PC-9 (cell line): ENCODE measurements around the gene TET2. TPM values are rescaled to one million over a fixed set of nuclear protein-coding genes. Genes with fewer than 3 reads are reported as not detected.

Source experiments
- BruUV-seq: library from RNA; stranded (reverse); fragments of 400-500 nt; replicated peaks from 2 replicates; lab custom pipeline; 2021; lab: Mats Ljungman, UMichigan
- CTCF ChIA-PET: fragments of 300-600 bp; sonication (Branson Sonifier 250); formaldehyde crosslinking; loops from one replicate; lab custom pipeline; 2022; ENCODE audit warnings: antibody characterized with exemption; lab: Charles Lee
- POLR2A ChIA-PET: fragments of 300-600 bp; sonication (Branson Sonifier 250); formaldehyde crosslinking; loops from one replicate; lab custom pipeline; 2022; ENCODE audit warnings: antibody characterized with exemption; ENCODE audit not compliant: unreplicated experiment; lab: Charles Lee
- DNase-seq, 2 experiments: peaks; one replicate each; pipeline versions ENCODE4 v3.0.0 to v3.0.0-alpha.2; 2015 to 2022; ENCODE audit warnings: mixed read lengths in 1 of 2
- H2AFZ ChIP-seq: fragments of 200-600 bp; sonication (generic); 2 replicates; pipeline ENCODE4 v1.8.1; 2017; ENCODE audit warnings: antibody characterized with exemption
- H3F3A ChIP-seq: fragments of 200-600 bp; sonication (generic); 2 replicates; pipeline ENCODE4 v1.8.1; 2017; ENCODE audit warnings: antibody characterized with exemption, mild to moderate bottlenecking, low read depth; ENCODE audit not compliant: insufficient read depth
- H3K27ac ChIP-seq: fragments of 200-600 bp; sonication (generic); 2 replicates; pipeline ENCODE4 v1.6.1; 2016; ENCODE audit warnings: mixed run types
- H3K27me3 ChIP-seq: fragments of 200-600 bp; sonication (generic); 2 replicates; pipeline ENCODE4 v1.6.1; 2016; ENCODE audit warnings: low read depth, mixed run types; ENCODE audit not compliant: insufficient read depth
- H3K36me3 ChIP-seq: fragments of 200-600 bp; sonication (generic); 2 replicates; pipeline ENCODE4 v1.6.1; 2016; ENCODE audit warnings: low read depth, mixed run types
- H3K4me1 ChIP-seq: fragments of 200-600 bp; sonication (generic); replicated peaks from 2 replicates; pipeline ENCODE4 v1.6.1; 2016; ENCODE audit warnings: mixed run types; ENCODE audit not compliant: insufficient read depth
- H3K4me2 ChIP-seq: fragments of 200-600 bp; sonication (generic); 2 replicates; pipeline ENCODE4 v1.6.1; 2017; ENCODE audit warnings: mixed run types
- H3K4me3 ChIP-seq: fragments of 200-600 bp; sonication (generic); 2 replicates; pipeline ENCODE4 v1.6.1; 2016; ENCODE audit warnings: mixed run types
- H3K79me2 ChIP-seq: fragments of 200-600 bp; sonication (generic); 2 replicates; pipeline ENCODE4 v1.6.1; 2017; ENCODE audit warnings: low read depth, mixed run types
- H3K9me2 ChIP-seq: fragments of 200-600 bp; sonication (generic); 2 replicates; pipeline ENCODE4 v1.8.1; 2017; ENCODE audit warnings: mild to moderate bottlenecking; ENCODE audit not compliant: insufficient read depth
- H3K9me3 ChIP-seq: fragments of 200-600 bp; sonication (generic); 2 replicates; pipeline ENCODE4 v1.8.1; 2016; ENCODE audit warnings: low read depth; ENCODE audit not compliant: insufficient read depth
- H4K20me1 ChIP-seq: fragments of 200-600 bp; sonication (generic); 2 replicates; pipeline ENCODE4 v1.8.1; 2017; ENCODE audit not compliant: insufficient read depth
- CTCF ChIP-seq: fragments of 200-600 bp; sonication (generic); conservative IDR thresholded peaks from 2 replicates; pipeline ENCODE4 v1.6.1; 2017; ENCODE audit warnings: mixed run types, antibody characterized with exemption, mild to moderate bottlenecking, moderate library complexity
- EZH2 ChIP-seq: fragments of 200-600 bp; sonication (generic); IDR thresholded peaks from 2 replicates; pipeline ENCODE4 v1.8.0; 2017; ENCODE audit warnings: antibody characterized with exemption, low read depth
- intact Hi-C: fragments of 100-400 bp; cut with micrococcal nuclease; formaldehyde crosslinking; loops from one replicate; pipeline ENCODE4 v1.10.0; 2022; ENCODE audit not compliant: unreplicated experiment
- total RNA-seq: library from RNA; stranded (reverse); gene quantifications from 2 replicates; pipeline ENCODE4 v1.2.3, GENCODE V29; 2021

The TET2 gene
- total RNA-seq, 1 experiment from 2014 or later, result 6.6 TPM

DNA sequence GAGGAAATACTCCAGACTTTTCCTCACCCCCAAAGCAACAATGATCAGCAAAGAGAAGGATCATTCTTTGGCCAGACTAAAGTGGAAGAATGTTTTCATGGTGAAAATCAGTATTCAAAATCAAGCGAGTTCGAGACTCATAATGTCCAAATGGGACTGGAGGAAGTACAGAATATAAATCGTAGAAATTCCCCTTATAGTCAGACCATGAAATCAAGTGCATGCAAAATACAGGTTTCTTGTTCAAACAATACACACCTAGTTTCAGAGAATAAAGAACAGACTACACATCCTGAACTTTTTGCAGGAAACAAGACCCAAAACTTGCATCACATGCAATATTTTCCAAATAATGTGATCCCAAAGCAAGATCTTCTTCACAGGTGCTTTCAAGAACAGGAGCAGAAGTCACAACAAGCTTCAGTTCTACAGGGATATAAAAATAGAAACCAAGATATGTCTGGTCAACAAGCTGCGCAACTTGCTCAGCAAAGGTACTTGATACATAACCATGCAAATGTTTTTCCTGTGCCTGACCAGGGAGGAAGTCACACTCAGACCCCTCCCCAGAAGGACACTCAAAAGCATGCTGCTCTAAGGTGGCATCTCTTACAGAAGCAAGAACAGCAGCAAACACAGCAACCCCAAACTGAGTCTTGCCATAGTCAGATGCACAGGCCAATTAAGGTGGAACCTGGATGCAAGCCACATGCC lies 89.7 kb downstream of the TET2 start:
- ChIA-PET CTCF (no interaction called here), POLR2A (no interaction called here)
- Histone ChIP-seq H3K9me2 (no peaks in the 10 kb centered on the region), H3K27ac (no peak overlapping the region), H3K36me3 (no peaks in the 10 kb centered on the region), H3K4me1 (no peaks in the 10 kb centered on the region), H3K4me3 (no peak overlapping the region), H3F3A (no peaks in the 10 kb centered on the region), H3K27me3 (no peaks in the 10 kb centered on the region), H4K20me1 (no peaks in the 10 kb centered on the region), H2AFZ (no peak overlapping the region), H3K79me2 (no peaks in the 10 kb centered on the region), H3K9me3 (no peaks in the 10 kb centered on the region), H3K4me2 (no peak overlapping the region)
- no peak for TF ChIP-seq EZH2
- TF ChIP-seq CTCF, result no peak
- no TSS peak for BruUV-seq
- intact Hi-C loops, result no loop called here
- no peak for DNase-seq

- TF ChIP-seq CTCF, result no peak
- no peak for TF ChIP-seq EZH2
- BruUV-seq, result no TSS peak
Measured at GRCh38 chr4:105236916-105237311, 90.2 kb downstream of the TET2 start.

DNA sequence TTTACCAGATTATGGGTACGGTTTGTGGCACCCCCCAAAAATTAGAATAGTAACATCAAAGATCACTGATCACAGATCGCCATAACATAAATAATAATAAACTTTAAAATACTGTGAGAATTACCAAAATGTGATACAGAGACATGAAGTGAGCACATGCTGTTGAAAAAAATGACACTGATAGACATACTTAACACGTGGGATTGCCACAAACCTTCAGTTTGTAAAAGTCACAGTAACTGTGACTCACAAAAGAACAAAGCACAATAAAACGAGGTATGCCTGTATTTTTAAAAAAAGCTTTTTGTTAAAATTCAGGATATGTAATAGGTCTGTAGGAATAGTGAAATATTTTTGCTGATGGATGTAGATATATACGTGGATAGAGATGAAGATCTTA lies 93.4 kb downstream of the TET2 start:
- no peak for TF ChIP-seq EZH2
- TF ChIP-seq CTCF, result no peak
- Histone ChIP-seq H3K4me2 (no peak overlapping the region), H4K20me1 (no peaks in the 10 kb centered on the region), H3K9me2 (no peaks in the 10 kb centered on the region), H3K36me3 (no peaks in the 10 kb centered on the region), H3F3A (no peaks in the 10 kb centered on the region), H3K4me3 (no peak overlapping the region), H3K4me1 (no peaks in the 10 kb centered on the region), H3K27me3 (no peaks in the 10 kb centered on the region), H3K9me3 (no peaks in the 10 kb centered on the region), H3K27ac (no peak overlapping the region), H3K79me2 (no peaks in the 10 kb centered on the region), H2AFZ (no peak overlapping the region)
- BruUV-seq, result no TSS peak
- POLR2A ChIA-PET, result no interaction called here
- CTCF ChIA-PET, result no interaction called here
- intact Hi-C loops, result no loop called here
- DNase-seq, result no peak

More at GRCh38 chr4:105236916-105237311, 90.2 kb downstream of the TET2 start:
- H3K4me2 ChIP-seq, result no peak overlapping the region
- no peaks in the 10 kb centered on the region for H3K36me3 ChIP-seq
- H3K4me1 ChIP-seq, result no peaks in the 10 kb centered on the region
- no peaks in the 10 kb centered on the region for H3F3A ChIP-seq
- H3K9me2 ChIP-seq, result no peaks in the 10 kb centered on the region
- H3K27me3 ChIP-seq, result no peaks in the 10 kb centered on the region
- no peak for DNase-seq
- H3K79me2 ChIP-seq, result no peaks in the 10 kb centered on the region
- H3K9me3 ChIP-seq, result no peaks in the 10 kb centered on the region
- no peaks in the 10 kb centered on the region for H4K20me1 ChIP-seq
- no peak overlapping the region for H2AFZ ChIP-seq
- H3K4me3 ChIP-seq, result no peak overlapping the region
- no peak overlapping the region for H3K27ac ChIP-seq
- intact Hi-C loops, result no loop called here
- CTCF ChIA-PET, result no interaction called here
- POLR2A ChIA-PET, result no interaction called here
